ENCODE measurements around the gene TBC1D20. TPM values are rescaled to one million over a fixed set of nuclear protein-coding genes. Genes with fewer than 3 reads are reported as not detected.

TBC1D20 gene
- total and polyA plus RNA-seq, 2 experiments from 2014 or later, result 4.8 to 15.0 TPM

DNA sequence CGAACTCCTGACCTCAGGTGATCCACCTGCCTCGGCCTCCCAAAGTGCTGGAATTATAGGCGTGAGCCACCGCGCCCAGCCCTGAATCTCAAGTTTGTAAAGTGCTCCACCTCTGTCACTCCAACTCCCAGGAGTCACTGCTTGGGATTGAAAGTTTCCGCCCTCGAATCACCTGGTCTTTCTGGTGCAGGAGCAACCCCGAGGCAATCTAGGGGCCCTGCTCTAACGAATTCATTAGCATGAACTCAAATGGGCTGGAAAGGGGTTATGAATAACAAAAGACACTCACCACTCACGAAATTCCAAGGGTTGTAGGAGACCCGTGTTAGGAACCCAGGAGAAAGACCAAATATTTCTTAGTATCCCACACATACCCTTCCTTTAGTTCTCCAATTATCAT, 28.1 kb downstream of the TBC1D20 start:
- peaks cover 10% of the 10 kb centered on the region for H3F3A ChIP-seq (replicated peaks; ENCODE audit: low read depth)
- ATAC-seq (peak; percentile 81), DNase-seq (ENCODE audit: low spot score) (peak; percentile 97)
- H3K27me3 ChIP-seq (ENCODE audit: insufficient read depth), result peaks cover 30% of the 10 kb centered on the region
- H3K4me3 ChIP-seq, result no peak overlapping the region
- no peaks in the 10 kb centered on the region for H3K9me3 Mint-ChIP-seq
- H3K4me1 ChIP-seq (ENCODE audit: insufficient read depth), result peaks cover 9% of the 10 kb centered on the region
- H4K20me1 ChIP-seq (replicated peaks; ENCODE audit: insufficient read depth), result peaks cover 34% of the 10 kb centered on the region
- H3K27ac Mint-ChIP-seq, result no peak overlapping the region
- H3K4me3 Mint-ChIP-seq, result peak overlapping the region; percentile 59
- H3K36me3 Mint-ChIP-seq (ENCODE audit: low read depth), result peaks cover 55% of the 10 kb centered on the region
- H2AFZ ChIP-seq, result no peak overlapping the region
- TF ChIP-seq CREB1 (CRISPR knock-in tag; IDR thresholded peaks at IDR 0.05; ENCODE audit: low read depth) (0 out of 2 replicates have a peak, but pooled peaks have one; percentile 15), CTCF (conservative IDR thresholded peaks at IDR 0.05; ENCODE audit: low read depth in 2 of 2) (no peak), POLR2AphosphoS5 (IDR thresholded peaks at IDR 0.05; ENCODE audit: low read depth) (peak; percentile 69), NANOG (IDR thresholded peaks at IDR 0.05; ENCODE audit: borderline replicate concordance) (peak; percentile 51; the same call in 1 of the 2 replicates)
- no peaks in the 10 kb centered on the region for H3K9me2 ChIP-seq (ENCODE audit: insufficient read depth)
- no peak overlapping the region for H3K27ac ChIP-seq (ENCODE audit: low read depth)
- H3K4me1 Mint-ChIP-seq, result peaks cover 22% of the 10 kb centered on the region
- peaks cover 34% of the 10 kb centered on the region for H3K27me3 Mint-ChIP-seq (ENCODE audit: insufficient read depth, low read depth, poor library complexity)
- no peaks in the 10 kb centered on the region for H3K79me2 ChIP-seq (replicated peaks; ENCODE audit: insufficient read depth)
- peak overlapping the region; percentile 22 for H3K4me2 ChIP-seq
- H3K36me3 ChIP-seq (ENCODE audit: insufficient read depth), result peaks cover 10% of the 10 kb centered on the region; the same call in 1 of the 2 replicates

- ATAC-seq, result no peak
These were observed 28.9 kb downstream of the TBC1D20 start for GRCh38 chr20:433300-433975.

More at GRCh38 chr20:433300-433975, 28.9 kb downstream of the TBC1D20 start:
- Mint-ChIP-seq H3K27me3 (ENCODE audit: insufficient read depth, low read depth, poor library complexity) (peaks cover 33% of the 10 kb centered on the region), H3K9me3 (no peaks in the 10 kb centered on the region), H3K27ac (no peak overlapping the region; the same call in 1 of the 2 replicates), H3K36me3 (ENCODE audit: low read depth) (peaks cover 49% of the 10 kb centered on the region), H3K4me3 (no peak overlapping the region), H3K4me1 (peaks cover 23% of the 10 kb centered on the region)
- Histone ChIP-seq H3K27ac (ENCODE audit: low read depth) (no peak overlapping the region), H3K79me2 (replicated peaks; ENCODE audit: insufficient read depth) (no peaks in the 10 kb centered on the region), H3K36me3 (ENCODE audit: insufficient read depth) (peaks cover 10% of the 10 kb centered on the region; the same call in 1 of the 2 replicates), H3K4me3 (no peak overlapping the region), H3K4me2 (no peak overlapping the region), H3F3A (replicated peaks; ENCODE audit: low read depth) (peaks cover 10% of the 10 kb centered on the region), H2AFZ (no peak overlapping the region), H3K9me2 (ENCODE audit: insufficient read depth) (no peaks in the 10 kb centered on the region), H4K20me1 (replicated peaks; ENCODE audit: insufficient read depth) (peaks cover 31% of the 10 kb centered on the region), H3K27me3 (ENCODE audit: insufficient read depth) (peaks cover 30% of the 10 kb centered on the region), H3K4me1 (ENCODE audit: insufficient read depth) (peaks cover 9% of the 10 kb centered on the region)
- no peak for TF ChIP-seq EZH2 (IDR thresholded peaks at IDR 0.05; ENCODE audit: low read depth, unreplicated experiment)
- TF ChIP-seq ZNF462 (CRISPR knock-in tag; IDR thresholded peaks at IDR 0.05), result no peak
- no peak for TF ChIP-seq CTCF (conservative IDR thresholded peaks at IDR 0.05; ENCODE audit: low read depth in 2 of 2)
- no peak for DNase-seq (ENCODE audit: low spot score)

All from GM23338 (cell line).